GOT3 (cell line): ENCODE results near the gene KRTAP27-1.
A peak's percentile ranks its signal among the peaks of the same experiment; 100 is the strongest.

Source experiments
- DNase-seq: peaks from one replicate; lab custom pipeline; 2025; ENCODE audit warnings: mixed read lengths; lab: John Stamatoyannopoulos, UW

KRTAP27-1 gene

GRCh38 chr21:30337276-30337744 is at the start of gene KRTAP27-1:
Gene KRTAP27-1 (minus strand): TSS chr21:30337694. CDS start chr21:30337668, 26 bp downstream.
- no peak for DNase-seq

- no peak for DNase-seq
Measured at GRCh38 chr21:30382201-30382600, 44.7 kb upstream of the KRTAP27-1 start.

GRCh38 chr21:30372139-30372770 is 34.8 kb upstream of the KRTAP27-1 start, which contains the start of gene KRTAP13-2:
Gene KRTAP13-2 (minus strand): TSS chr21:30372271. CDS start chr21:30372213, 58 bp downstream.
- DNase-seq: no peak

- no peak for DNase-seq
Measured at GRCh38 chr21:30355906-30356305, 18.4 kb upstream of the KRTAP27-1 start.

- DNase-seq: no peak
Measured at GRCh38 chr21:30354308-30355005, 17.0 kb upstream of the KRTAP27-1 start.

- DNase-seq: no peak
Measured at GRCh38 chr21:30351534-30351933, 14.0 kb upstream of the KRTAP27-1 start.

- DNase-seq: no peak
Measured at GRCh38 chr21:30349572-30349971, 12.1 kb upstream of the KRTAP27-1 start.

GRCh38 chr21:30348506-30348905 is 11.0 kb upstream of the KRTAP27-1 start, which contains the start of gene KRTAP23-1:
Gene KRTAP23-1 (minus strand): TSS chr21:30348606. CDS start chr21:30348606, 0 bp downstream.
- no peak for DNase-seq

- DNase-seq: no peak
Measured at GRCh38 chr21:30345014-30345413, 7.5 kb upstream of the KRTAP27-1 start.

GRCh38 chr21:30340714-30341573 is 3.5 kb upstream of the KRTAP27-1 start:
- peak; percentile 0 for DNase-seq

- DNase-seq: no peak
Measured at GRCh38 chr21:30338717-30339116, 1.2 kb upstream of the KRTAP27-1 start.

GRCh38 chr21:30337772-30338171 is 278 bp upstream of the KRTAP27-1 start:
- DNase-seq: no peak

GRCh38 chr21:30336596-30336995 is 898 bp downstream of the KRTAP27-1 start:
- DNase-seq: no peak

- DNase-seq: no peak
Measured at GRCh38 chr21:30333736-30334135, 3.8 kb downstream of the KRTAP27-1 start.

- DNase-seq: no peak
Measured at GRCh38 chr21:30332681-30333080, 4.8 kb downstream of the KRTAP27-1 start.

GRCh38 chr21:30329203-30329875 is 8.2 kb downstream of the KRTAP27-1 start:
- no peak for DNase-seq

GRCh38 chr21:30326390-30326789 is 11.1 kb downstream of the KRTAP27-1 start:
- no peak for DNase-seq

GRCh38 chr21:30320215-30320614 is 17.3 kb downstream of the KRTAP27-1 start, which contains the start of gene KRTAP26-1:
Gene KRTAP26-1 (minus strand): TSS chr21:30320315. CDS start chr21:30320035, 280 bp downstream.
- DNase-seq: no peak

- DNase-seq: no peak
Measured at GRCh38 chr21:30315701-30316100, 21.8 kb downstream of the KRTAP27-1 start.

GRCh38 chr21:30306884-30307283 is 30.6 kb downstream of the KRTAP27-1 start:
- DNase-seq: no peak

- no peak for DNase-seq
Measured at GRCh38 chr21:30305136-30305535, 32.4 kb downstream of the KRTAP27-1 start.

GRCh38 chr21:30289215-30289614 is 48.3 kb downstream of the KRTAP27-1 start, which contains the start of gene KRTAP25-1:
Gene KRTAP25-1 (minus strand): TSS chr21:30289514. CDS start chr21:30289490, 24 bp downstream.
- no peak for DNase-seq
